Peyer's patch (tissue), 4 donors: ENCODE data around the gene MC1R. TPM values are rescaled to one million over a fixed set of nuclear protein-coding genes. Genes with fewer than 3 reads are reported as not detected.

Experiments used
- DNase-seq, 3 donors: peaks; one replicate each; pipeline ENCODE4 v3.0.0-alpha.2; 2017 to 2019
- H3K27ac ChIP-seq, 4 donors: fragments of 200-600 bp; sonication (generic); one replicate each; pipeline ENCODE4 v1.5.1; 2016 to 2019
- H3K27me3 ChIP-seq, 2 donors: fragments of 200-600 bp; sonication (generic); one replicate each; pipeline ENCODE4 v1.5.1; 2019
- H3K36me3 ChIP-seq, 3 donors: fragments of 200-600 bp; sonication (generic); one replicate each; pipeline ENCODE4 v1.5.1; 2016 to 2019
- H3K4me1 ChIP-seq, 4 donors: fragments of 200-600 bp; sonication (generic); one replicate each; pipeline ENCODE4 v1.5.1; 2016 to 2019
- H3K4me3 ChIP-seq, 4 donors: fragments of 200-600 bp; sonication (generic); 1 replicate in 3 of 4; 2 replicates in 1 of 4; pipeline ENCODE4 v1.5.1; 2016 to 2019; ENCODE audit warnings: mild to moderate bottlenecking in 1 of 4
- H3K9me3 ChIP-seq, 4 donors: fragments of 200-600 bp; sonication (generic); one replicate each; pipeline ENCODE4 v1.5.1; 2016 to 2019; ENCODE audit warnings: mild to moderate bottlenecking in 1 of 4
- POLR2A ChIP-seq, 2 donors: fragments of 450-650 bp; IDR thresholded peaks; one replicate each; pipeline ENCODE4 v1.5.1; 2017; ENCODE audit warnings: antibody characterized with exemption in 2 of 2, mild to moderate bottlenecking in 2 of 2, moderate library complexity in 2 of 2
- total RNA-seq, 4 donors: library from RNA; depleted of rRNA; stranded (reverse); fragments of >200 nt; gene quantifications; one replicate each; pipeline ENCODE4 v1.1.0, GENCODE V29; 2016
- TF ChIP-seq, protein P1 (sequence below), 6 experiments: fragments of 450-650 bp in 4 of 6; fragments of 200-600 bp in 2 of 6; sonication (generic) in 1 of 6; IDR thresholded peaks; one replicate each; pipeline ENCODE4 v1.5.1; 2017 to 2019; ENCODE audit warnings: antibody characterized with exemption in 6 of 6, mild to moderate bottlenecking in 3 of 6, moderate library complexity in 1 of 6

Gene MC1R
- total RNA-seq, 4 donors from 2014 or later = 8.3 to 29.2 (median 11.2) TPM

DNA sequence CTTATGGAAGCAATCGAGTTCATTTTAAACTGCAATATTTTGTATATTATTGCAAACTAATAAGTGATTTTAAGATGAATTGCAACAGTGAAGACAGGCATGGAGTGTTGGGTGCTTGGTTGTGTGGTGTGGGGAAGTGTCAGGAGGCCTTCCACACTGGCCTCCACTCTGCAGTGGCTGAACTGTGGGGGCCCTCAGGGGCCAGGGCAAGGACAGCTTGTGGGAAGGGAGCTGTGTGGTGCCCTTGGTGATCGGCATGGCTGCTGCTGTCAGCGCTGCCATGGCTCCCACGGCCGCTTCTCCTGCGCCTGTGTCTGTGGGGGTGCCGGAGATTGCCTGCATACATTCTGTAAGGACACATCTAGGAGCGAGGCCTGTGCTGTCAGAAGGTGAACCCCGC, 26.0 kb upstream of the MC1R start:
- Histone ChIP-seq H3K36me3 (peaks cover 0 to 95% (median 0%) of the 10 kb centered on the region in 3 donors), H3K9me3 (no peaks in the 10 kb centered on the region), H3K27ac (no peak overlapping the region), H3K4me3 (no peak overlapping the region), H3K4me1 (no peaks in the 10 kb centered on the region), H3K27me3 (no peaks in the 10 kb centered on the region)
- TF ChIP-seq, protein P1, sequence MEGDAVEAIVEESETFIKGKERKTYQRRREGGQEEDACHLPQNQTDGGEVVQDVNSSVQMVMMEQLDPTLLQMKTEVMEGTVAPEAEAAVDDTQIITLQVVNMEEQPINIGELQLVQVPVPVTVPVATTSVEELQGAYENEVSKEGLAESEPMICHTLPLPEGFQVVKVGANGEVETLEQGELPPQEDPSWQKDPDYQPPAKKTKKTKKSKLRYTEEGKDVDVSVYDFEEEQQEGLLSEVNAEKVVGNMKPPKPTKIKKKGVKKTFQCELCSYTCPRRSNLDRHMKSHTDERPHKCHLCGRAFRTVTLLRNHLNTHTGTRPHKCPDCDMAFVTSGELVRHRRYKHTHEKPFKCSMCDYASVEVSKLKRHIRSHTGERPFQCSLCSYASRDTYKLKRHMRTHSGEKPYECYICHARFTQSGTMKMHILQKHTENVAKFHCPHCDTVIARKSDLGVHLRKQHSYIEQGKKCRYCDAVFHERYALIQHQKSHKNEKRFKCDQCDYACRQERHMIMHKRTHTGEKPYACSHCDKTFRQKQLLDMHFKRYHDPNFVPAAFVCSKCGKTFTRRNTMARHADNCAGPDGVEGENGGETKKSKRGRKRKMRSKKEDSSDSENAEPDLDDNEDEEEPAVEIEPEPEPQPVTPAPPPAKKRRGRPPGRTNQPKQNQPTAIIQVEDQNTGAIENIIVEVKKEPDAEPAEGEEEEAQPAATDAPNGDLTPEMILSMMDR (IDR thresholded peaks at IDR 0.05) = no peak
- no peak for TF ChIP-seq POLR2A (IDR thresholded peaks at IDR 0.05)
- DNase-seq = no peak

DNA sequence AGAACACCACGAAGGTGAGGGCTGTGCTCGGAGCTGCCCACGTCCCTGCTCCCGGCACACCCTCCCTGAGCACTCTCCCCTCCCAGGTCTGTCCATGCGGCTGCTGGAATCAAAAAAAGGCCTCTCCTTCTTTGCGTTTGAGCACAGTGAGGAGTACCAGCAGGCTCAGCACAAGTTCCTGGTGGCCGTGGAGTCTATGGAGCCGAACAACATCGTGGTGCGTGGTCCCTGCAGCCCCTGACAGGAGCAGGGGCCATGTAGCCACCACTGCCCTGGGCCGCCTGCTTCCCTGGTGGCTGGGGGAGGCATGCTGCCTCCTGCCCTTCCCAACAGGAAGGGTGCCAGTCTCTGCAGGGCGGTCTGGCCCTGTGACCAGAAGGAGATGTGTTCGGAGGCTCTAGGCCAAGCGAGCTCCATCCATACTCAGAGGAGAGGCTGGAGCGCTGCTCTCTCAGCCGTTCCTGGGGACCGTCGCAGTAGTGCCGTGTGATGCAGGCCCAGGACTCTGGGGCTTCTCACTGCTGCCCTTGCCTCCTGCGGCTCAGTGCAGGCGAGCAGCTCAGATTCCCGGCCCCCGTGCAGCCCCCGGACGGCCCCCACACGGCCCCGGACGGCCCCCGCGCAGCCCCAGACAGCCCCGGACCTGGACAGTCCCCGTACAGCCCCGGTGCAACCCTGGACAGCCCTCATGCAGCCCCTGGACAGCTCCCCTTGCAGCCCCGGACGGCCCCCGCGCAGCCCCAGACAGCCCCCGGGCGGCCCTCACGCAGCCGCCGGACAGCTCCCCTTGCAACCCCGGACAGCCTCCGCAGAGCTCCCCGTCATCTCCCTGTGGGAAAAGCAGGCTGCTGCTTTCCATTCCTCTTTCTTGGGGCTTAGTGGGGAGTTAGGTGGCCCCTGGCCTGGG, 24.8 kb upstream of the MC1R start:
- Histone ChIP-seq H3K9me3 (no peaks in the 10 kb centered on the region), H3K36me3 (peaks cover 0 to 95% (median 0%) of the 10 kb centered on the region in 3 donors)

DNA sequence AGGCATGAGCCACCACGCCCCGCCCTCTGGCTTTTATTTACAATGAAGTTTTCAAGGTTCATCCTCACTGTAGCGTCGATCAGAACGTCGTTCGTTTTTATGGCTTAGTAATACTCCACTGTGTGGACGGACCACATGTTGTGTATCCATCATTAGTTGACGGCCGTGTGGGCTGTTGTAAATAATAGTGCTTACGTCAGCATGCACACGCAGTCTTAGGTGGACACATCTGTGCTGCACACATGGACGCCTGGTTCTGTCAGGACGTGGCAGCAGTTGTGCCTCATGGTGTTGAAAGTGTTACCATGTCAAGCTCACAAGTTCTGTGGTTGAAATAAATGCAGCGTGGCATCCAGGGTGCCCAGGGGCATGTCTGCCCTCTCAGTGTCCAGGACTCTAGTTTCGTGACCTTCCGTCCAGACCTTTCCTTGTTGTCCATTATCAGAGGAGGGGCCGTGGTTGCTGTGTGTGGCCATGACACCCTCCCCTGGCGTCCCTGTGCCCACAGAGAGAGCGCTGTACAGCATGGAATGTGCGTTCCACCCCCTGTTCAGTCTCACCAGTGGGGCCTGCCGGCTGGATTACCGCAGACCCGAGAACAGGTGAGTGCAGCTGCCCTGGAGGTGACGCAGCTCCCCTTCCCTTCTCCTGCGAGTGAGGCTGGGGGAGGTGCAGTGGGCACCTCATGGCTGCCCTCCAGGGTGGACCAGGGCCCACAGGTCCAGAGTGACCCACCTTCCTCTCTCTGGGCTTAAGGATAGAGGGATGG, 23.0 kb upstream of the MC1R start:
- no peaks in the 10 kb centered on the region for H3K27me3 ChIP-seq
- no peak overlapping the region for H3K4me3 ChIP-seq
- H3K27ac ChIP-seq = no peak overlapping the region
- H3K4me1 ChIP-seq = no peaks in the 10 kb centered on the region
- TF ChIP-seq POLR2A (IDR thresholded peaks at IDR 0.05) = no peak
- TF ChIP-seq, protein P1 (IDR thresholded peaks at IDR 0.05) = no peak
- H3K36me3 ChIP-seq = peaks cover 0 to 98% (median 0%) of the 10 kb centered on the region in 3 donors
- no peaks in the 10 kb centered on the region for H3K9me3 ChIP-seq
- no peak for DNase-seq

More for the DNA sequence above, 24.8 kb upstream of the MC1R start:
- Histone ChIP-seq H3K4me3 (no peak overlapping the region), H3K27ac (no peak overlapping the region), H3K27me3 (no peaks in the 10 kb centered on the region), H3K4me1 (no peaks in the 10 kb centered on the region)
- TF ChIP-seq, protein P1 (IDR thresholded peaks at IDR 0.05) = no peak
- no peak for TF ChIP-seq POLR2A (IDR thresholded peaks at IDR 0.05)
- no peak for DNase-seq

DNA sequence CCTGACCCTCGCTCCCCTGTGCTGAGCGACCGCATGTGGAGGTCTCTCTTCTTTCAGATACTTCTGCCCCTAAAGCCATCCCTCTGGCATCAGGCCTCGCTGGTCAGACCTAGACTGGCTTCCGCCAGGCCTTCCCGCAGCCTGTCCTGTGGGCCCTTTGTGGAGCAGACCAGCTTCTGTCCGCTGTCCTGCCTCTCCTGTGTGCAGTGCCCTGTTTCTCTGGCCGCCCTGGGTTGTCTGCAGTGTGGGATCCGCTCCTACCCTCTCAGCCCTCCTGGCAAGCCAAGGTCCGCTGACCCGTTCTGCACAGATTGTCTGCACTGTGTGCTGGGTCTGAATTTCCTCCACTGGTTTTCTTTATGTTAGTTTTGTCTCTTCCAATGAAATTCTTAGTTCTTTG, 21.5 kb upstream of the MC1R start:
- H3K4me1 ChIP-seq = no peaks in the 10 kb centered on the region
- no peak overlapping the region for H3K4me3 ChIP-seq
- peaks cover 0 to 91% (median 0%) of the 10 kb centered on the region in 3 donors for H3K36me3 ChIP-seq
- no peak overlapping the region for H3K27ac ChIP-seq
- TF ChIP-seq POLR2A (IDR thresholded peaks at IDR 0.05) = no peak
- TF ChIP-seq, protein P1 (IDR thresholded peaks at IDR 0.05) = no peak
- H3K9me3 ChIP-seq = no peaks in the 10 kb centered on the region
- H3K27me3 ChIP-seq = no peaks in the 10 kb centered on the region
- DNase-seq = no peak

DNA sequence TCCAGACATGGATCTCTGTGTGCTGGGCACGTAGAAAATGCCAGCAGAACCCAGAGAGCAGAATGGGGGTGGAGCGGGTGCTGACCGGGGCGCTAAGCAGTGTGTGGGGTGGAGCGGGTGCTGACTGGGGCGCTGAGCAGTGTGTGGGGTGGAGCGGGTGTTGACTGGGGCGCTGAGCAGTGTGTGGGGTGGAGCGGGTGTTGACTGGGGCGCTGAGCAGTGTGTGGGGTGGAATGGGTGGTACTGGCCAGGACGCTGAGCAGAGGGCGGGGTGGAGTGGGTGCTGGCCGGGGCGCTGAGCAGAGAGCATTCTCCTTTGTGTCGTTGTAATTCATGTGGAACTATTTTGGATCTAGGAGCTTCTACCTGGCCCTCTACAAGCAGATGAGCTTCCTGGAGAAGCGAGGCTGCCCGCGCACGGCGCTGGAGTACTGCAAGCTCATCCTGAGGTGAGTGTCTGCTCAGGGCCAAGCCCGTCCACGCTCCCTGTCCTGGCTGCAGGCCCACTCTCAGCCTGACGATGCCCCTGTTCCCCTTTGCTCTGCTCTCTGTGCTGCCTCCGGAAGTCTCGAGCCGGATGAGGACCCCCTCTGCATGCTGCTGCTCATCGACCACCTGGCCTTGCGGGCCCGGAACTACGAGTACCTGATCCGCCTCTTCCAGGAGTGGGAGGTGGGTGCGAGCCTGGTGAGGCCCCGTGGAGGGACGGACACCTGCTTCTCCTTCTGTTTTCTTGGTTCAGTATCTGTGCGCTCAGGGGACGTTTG, 20.3 kb upstream of the MC1R start:
- H3K36me3 ChIP-seq = peaks cover 0 to 87% (median 0%) of the 10 kb centered on the region in 3 donors
- no peaks in the 10 kb centered on the region for H3K9me3 ChIP-seq
- peak overlapping the region in 1 of 4 donors; percentile 39 for H3K27ac ChIP-seq
- no peaks in the 10 kb centered on the region for H3K27me3 ChIP-seq
- H3K4me3 ChIP-seq = no peak overlapping the region
- DNase-seq = no peak
- TF ChIP-seq POLR2A (IDR thresholded peaks at IDR 0.05) = no peak
- TF ChIP-seq, protein P1 (IDR thresholded peaks at IDR 0.05) = no peak
- H3K4me1 ChIP-seq = no peaks in the 10 kb centered on the region
